Hepatocyte (in vitro differentiated cells): Measurements from ENCODE around the gene ASPSCR1.

Experiments used
- CTCF ChIP-seq: fragments of 200-600 bp; sonication (generic); IDR thresholded peaks from 2 replicates; pipeline ENCODE4 v1.5.1; 2016; ENCODE audit warnings: antibody characterized with exemption, mild to moderate bottlenecking; ENCODE audit not compliant: poor library complexity
- EZH2phosphoT487 ChIP-seq: fragments of 200-600 bp; sonication (generic); IDR thresholded peaks from one replicate; pipeline ENCODE4 v1.6.1; 2018; ENCODE audit warnings: antibody characterized with exemption, mild to moderate bottlenecking, low read depth, moderate library complexity; ENCODE audit not compliant: unreplicated experiment, severe bottlenecking

GRCh38 chr17:82060001-82060380, 82.6 kb downstream of the ASPSCR1 start:
- TF ChIP-seq EZH2phosphoT487 = no peak
- TF ChIP-seq CTCF = no peak
